Ureter (tissue), 1 donor: ENCODE data around the gene NAV1. TPM values are rescaled to one million over a fixed set of nuclear protein-coding genes. Genes with fewer than 3 reads are reported as not detected.

ENCODE experiments used
- DNase-seq: peaks from one replicate; pipeline ENCODE4 v3.0.0-alpha.2; 2020; ENCODE audit warnings: low spot score
- total RNA-seq: library from RNA; stranded (reverse); gene quantifications from one replicate; pipeline ENCODE4 v1.2.4, GENCODE V29; 2023
- donor health status: DM: yes; HTN: yes; CAD: no.

NAV1 gene
- total RNA-seq, 1 donor from 2014 or later: 49.3 TPM

DNA sequence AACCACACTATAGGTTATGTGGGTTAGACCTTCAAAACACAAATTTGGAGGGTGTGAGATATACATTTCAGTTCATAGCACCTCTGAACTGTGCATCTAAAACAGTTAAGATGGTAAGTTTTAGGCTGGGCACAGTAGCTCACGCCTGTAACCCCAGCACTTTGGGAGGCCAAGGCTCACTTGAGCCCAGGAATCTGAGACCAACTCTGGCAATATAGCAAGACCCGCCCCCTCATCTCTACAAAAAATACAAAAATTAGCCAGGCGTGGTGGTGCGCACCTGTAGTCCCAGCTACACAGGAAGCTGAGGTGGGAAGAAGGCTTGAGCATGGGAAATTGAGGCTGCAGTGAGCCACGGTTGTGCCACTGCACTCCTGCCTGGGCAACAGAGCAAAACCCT, 47.9 kb downstream of the NAV1 start:
- DNase-seq: no peak

- no peak for DNase-seq
These were observed 48.8 kb downstream of the NAV1 start for GRCh38 chr1:201587729-201588128.

Other genes starting within 250 kb of the NAV1 start
- gene TNNT2, start 161.4 kb upstream of the NAV1 start, total RNA-seq: 1.4 TPM
- gene LAD1, start 139.8 kb upstream of the NAV1 start, total RNA-seq: 186 TPM
- gene TNNI1, start 117.4 kb upstream of the NAV1 start, total RNA-seq: 0.23 TPM
- 75.4 TPM for gene PHLDA3, start 69.9 kb upstream of the NAV1 start, total RNA-seq
- 545 TPM for gene CSRP1, start 32.0 kb upstream of the NAV1 start, total RNA-seq